ENCODE data around the gene COX7C.

DNA sequence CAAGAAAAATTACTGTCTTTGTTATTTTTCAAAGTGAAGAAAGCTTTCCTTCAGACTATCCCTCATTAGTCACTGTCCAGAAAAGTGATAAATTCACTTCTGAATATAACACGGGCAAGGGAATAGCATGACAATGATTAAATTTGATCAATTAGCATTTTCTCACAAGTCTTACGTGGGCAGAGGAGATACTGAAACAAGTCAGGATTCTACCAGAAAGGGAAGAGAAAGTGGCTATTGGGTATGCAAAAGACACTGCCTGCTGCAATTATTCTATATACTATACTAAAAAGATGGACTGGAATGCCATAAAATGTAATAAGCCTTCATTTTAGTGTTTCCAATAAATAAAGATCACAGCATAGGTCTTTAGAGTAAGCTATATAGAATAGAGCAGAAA, 7.4 kb downstream of the COX7C start:
- TF ChIP-seq EZH2phosphoT487 (IDR thresholded peaks at IDR 0.05; ENCODE audit: unreplicated experiment): no peak
- TF ChIP-seq, protein P1, sequence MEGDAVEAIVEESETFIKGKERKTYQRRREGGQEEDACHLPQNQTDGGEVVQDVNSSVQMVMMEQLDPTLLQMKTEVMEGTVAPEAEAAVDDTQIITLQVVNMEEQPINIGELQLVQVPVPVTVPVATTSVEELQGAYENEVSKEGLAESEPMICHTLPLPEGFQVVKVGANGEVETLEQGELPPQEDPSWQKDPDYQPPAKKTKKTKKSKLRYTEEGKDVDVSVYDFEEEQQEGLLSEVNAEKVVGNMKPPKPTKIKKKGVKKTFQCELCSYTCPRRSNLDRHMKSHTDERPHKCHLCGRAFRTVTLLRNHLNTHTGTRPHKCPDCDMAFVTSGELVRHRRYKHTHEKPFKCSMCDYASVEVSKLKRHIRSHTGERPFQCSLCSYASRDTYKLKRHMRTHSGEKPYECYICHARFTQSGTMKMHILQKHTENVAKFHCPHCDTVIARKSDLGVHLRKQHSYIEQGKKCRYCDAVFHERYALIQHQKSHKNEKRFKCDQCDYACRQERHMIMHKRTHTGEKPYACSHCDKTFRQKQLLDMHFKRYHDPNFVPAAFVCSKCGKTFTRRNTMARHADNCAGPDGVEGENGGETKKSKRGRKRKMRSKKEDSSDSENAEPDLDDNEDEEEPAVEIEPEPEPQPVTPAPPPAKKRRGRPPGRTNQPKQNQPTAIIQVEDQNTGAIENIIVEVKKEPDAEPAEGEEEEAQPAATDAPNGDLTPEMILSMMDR (conservative IDR thresholded peaks at IDR 0.05; ENCODE audit: low read depth in 2 of 2): no peak
- TF ChIP-seq EZH2 (IDR thresholded peaks at IDR 0.05; ENCODE audit: low read depth, unreplicated experiment): no peak
- TF ChIP-seq, protein P2, sequence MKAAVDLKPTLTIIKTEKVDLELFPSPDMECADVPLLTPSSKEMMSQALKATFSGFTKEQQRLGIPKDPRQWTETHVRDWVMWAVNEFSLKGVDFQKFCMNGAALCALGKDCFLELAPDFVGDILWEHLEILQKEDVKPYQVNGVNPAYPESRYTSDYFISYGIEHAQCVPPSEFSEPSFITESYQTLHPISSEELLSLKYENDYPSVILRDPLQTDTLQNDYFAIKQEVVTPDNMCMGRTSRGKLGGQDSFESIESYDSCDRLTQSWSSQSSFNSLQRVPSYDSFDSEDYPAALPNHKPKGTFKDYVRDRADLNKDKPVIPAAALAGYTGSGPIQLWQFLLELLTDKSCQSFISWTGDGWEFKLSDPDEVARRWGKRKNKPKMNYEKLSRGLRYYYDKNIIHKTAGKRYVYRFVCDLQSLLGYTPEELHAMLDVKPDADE (IDR thresholded peaks at IDR 0.05): no peak
- no peak for TF ChIP-seq CREB1 (CRISPR knock-in tag; IDR thresholded peaks at IDR 0.05; ENCODE audit: low read depth)
- TF ChIP-seq, protein P3, sequence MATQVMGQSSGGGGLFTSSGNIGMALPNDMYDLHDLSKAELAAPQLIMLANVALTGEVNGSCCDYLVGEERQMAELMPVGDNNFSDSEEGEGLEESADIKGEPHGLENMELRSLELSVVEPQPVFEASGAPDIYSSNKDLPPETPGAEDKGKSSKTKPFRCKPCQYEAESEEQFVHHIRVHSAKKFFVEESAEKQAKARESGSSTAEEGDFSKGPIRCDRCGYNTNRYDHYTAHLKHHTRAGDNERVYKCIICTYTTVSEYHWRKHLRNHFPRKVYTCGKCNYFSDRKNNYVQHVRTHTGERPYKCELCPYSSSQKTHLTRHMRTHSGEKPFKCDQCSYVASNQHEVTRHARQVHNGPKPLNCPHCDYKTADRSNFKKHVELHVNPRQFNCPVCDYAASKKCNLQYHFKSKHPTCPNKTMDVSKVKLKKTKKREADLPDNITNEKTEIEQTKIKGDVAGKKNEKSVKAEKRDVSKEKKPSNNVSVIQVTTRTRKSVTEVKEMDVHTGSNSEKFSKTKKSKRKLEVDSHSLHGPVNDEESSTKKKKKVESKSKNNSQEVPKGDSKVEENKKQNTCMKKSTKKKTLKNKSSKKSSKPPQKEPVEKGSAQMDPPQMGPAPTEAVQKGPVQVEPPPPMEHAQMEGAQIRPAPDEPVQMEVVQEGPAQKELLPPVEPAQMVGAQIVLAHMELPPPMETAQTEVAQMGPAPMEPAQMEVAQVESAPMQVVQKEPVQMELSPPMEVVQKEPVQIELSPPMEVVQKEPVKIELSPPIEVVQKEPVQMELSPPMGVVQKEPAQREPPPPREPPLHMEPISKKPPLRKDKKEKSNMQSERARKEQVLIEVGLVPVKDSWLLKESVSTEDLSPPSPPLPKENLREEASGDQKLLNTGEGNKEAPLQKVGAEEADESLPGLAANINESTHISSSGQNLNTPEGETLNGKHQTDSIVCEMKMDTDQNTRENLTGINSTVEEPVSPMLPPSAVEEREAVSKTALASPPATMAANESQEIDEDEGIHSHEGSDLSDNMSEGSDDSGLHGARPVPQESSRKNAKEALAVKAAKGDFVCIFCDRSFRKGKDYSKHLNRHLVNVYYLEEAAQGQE (IDR thresholded peaks at IDR 0.05; ENCODE audit: unreplicated experiment): no peak
- no peak for TF ChIP-seq NANOG (IDR thresholded peaks at IDR 0.05; ENCODE audit: borderline replicate concordance)
- no peak for TF ChIP-seq ZNF331 (CRISPR knock-in tag; IDR thresholded peaks at IDR 0.05; ENCODE audit: low read depth)
- TF ChIP-seq POLR2AphosphoS5 (IDR thresholded peaks at IDR 0.05; ENCODE audit: low read depth): no peak
- TF ChIP-seq, protein P4, sequence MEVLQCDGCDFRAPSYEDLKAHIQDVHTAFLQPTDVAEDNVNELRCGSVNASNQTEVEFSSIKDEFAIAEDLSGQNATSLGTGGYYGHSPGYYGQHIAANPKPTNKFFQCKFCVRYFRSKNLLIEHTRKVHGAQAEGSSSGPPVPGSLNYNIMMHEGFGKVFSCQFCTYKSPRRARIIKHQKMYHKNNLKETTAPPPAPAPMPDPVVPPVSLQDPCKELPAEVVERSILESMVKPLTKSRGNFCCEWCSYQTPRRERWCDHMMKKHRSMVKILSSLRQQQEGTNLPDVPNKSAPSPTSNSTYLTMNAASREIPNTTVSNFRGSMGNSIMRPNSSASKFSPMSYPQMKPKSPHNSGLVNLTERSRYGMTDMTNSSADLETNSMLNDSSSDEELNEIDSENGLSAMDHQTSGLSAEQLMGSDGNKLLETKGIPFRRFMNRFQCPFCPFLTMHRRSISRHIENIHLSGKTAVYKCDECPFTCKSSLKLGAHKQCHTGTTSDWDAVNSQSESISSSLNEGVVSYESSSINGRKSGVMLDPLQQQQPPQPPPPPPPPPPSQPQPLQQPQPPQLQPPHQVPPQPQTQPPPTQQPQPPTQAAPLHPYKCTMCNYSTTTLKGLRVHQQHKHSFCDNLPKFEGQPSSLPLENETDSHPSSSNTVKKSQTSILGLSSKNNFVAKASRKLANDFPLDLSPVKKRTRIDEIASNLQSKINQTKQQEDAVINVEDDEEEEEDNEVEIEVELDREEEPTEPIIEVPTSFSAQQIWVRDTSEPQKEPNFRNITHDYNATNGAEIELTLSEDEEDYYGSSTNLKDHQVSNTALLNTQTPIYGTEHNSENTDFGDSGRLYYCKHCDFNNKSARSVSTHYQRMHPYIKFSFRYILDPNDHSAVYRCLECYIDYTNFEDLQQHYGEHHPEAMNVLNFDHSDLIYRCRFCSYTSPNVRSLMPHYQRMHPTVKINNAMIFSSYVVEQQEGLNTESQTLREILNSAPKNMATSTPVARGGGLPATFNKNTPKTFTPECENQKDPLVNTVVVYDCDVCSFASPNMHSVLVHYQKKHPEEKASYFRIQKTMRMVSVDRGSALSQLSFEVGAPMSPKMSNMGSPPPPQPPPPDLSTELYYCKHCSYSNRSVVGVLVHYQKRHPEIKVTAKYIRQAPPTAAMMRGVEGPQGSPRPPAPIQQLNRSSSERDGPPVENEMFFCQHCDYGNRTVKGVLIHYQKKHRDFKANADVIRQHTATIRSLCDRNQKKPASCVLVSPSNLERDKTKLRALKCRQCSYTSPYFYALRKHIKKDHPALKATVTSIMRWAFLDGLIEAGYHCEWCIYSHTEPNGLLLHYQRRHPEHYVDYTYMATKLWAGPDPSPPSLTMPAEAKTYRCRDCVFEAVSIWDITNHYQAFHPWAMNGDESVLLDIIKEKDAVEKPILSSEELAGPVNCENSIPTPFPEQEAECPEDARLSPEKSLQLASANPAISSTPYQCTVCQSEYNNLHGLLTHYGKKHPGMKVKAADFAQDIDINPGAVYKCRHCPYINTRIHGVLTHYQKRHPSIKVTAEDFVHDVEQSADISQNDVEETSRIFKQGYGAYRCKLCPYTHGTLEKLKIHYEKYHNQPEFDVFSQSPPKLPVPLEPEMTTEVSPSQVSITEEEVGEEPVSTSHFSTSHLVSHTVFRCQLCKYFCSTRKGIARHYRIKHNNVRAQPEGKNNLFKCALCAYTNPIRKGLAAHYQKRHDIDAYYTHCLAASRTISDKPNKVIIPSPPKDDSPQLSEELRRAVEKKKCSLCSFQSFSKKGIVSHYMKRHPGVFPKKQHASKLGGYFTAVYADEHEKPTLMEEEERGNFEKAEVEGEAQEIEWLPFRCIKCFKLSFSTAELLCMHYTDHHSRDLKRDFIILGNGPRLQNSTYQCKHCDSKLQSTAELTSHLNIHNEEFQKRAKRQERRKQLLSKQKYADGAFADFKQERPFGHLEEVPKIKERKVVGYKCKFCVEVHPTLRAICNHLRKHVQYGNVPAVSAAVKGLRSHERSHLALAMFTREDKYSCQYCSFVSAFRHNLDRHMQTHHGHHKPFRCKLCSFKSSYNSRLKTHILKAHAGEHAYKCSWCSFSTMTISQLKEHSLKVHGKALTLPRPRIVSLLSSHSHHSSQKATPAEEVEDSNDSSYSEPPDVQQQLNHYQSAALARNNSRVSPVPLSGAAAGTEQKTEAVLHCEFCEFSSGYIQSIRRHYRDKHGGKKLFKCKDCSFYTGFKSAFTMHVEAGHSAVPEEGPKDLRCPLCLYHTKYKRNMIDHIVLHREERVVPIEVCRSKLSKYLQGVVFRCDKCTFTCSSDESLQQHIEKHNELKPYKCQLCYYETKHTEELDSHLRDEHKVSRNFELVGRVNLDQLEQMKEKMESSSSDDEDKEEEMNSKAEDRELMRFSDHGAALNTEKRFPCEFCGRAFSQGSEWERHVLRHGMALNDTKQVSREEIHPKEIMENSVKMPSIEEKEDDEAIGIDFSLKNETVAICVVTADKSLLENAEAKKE (CRISPR knock-in tag; IDR thresholded peaks at IDR 0.05): no peak
- no peak for TF ChIP-seq ZNF114 (CRISPR knock-in tag; IDR thresholded peaks at IDR 0.05)
- no peak for TF ChIP-seq STAT1 (IDR thresholded peaks at IDR 0.05; ENCODE audit: unreplicated experiment)
- no peak for TF ChIP-seq JUNB (IDR thresholded peaks at IDR 0.05; ENCODE audit: unreplicated experiment)
